ENCODE results near the gene SPARCL1.

Gene SPARCL1

DNA sequence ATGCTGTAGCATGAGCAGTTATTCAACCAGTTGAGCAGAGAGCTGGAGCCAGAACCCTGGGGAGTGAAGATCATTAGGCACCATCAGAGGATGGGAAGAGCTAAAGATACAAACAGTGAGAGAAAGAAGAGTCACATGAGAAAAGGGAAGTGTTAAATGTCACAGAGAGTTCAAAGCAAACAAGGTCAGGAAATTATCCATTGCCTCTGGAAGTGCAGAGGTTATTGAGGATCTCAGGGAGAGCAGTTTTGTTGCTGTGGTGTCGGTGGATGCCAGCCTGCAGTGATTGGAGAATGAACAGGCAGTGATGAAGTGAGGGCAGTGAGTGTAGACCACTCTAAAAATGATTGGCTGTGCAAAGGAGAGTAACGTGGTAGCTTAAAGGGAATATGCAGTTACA is 17.7 kb downstream of the SPARCL1 start:
- no peak overlapping the region for H3K4me3 ChIP-seq (ENCODE audit: low read depth, low read length)
- POLR2A ChIA-PET, result no interaction called here
- DNase-seq (ENCODE audit: low read depth, low spot score), result no peak
- CTCF ChIA-PET, result no interaction called here
- TF ChIP-seq, protein P1, sequence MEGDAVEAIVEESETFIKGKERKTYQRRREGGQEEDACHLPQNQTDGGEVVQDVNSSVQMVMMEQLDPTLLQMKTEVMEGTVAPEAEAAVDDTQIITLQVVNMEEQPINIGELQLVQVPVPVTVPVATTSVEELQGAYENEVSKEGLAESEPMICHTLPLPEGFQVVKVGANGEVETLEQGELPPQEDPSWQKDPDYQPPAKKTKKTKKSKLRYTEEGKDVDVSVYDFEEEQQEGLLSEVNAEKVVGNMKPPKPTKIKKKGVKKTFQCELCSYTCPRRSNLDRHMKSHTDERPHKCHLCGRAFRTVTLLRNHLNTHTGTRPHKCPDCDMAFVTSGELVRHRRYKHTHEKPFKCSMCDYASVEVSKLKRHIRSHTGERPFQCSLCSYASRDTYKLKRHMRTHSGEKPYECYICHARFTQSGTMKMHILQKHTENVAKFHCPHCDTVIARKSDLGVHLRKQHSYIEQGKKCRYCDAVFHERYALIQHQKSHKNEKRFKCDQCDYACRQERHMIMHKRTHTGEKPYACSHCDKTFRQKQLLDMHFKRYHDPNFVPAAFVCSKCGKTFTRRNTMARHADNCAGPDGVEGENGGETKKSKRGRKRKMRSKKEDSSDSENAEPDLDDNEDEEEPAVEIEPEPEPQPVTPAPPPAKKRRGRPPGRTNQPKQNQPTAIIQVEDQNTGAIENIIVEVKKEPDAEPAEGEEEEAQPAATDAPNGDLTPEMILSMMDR (IDR thresholded peaks at IDR 0.05; ENCODE audit: insufficient read depth, low read length, missing control alignments), result no peak

DNA sequence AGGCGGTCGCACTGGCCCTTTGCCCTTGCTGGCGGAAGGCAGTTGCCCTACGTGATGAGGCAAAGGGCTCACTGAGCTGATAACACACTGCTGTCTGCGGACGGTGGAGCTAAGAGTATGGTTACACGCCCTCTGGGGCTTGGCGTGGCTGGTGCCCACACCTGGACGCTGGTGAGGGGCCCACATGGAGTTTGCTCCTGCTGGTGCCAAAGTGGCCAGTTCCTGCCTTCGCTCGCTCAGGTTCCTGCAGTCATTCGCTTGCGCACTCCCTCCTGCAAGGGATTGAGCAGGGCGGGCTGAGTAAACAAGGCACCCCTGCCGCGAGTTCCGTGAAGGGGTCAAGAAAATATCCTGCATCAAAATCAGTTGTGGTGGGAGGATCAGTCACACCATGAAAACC is 18.4 kb downstream of the SPARCL1 start:
- DNase-seq (ENCODE audit: low read depth, low spot score), result no peak
- H3K4me3 ChIP-seq (ENCODE audit: low read depth, low read length), result no peak overlapping the region
- ChIA-PET CTCF (no interaction called here), POLR2A (no interaction called here)
- TF ChIP-seq, protein P1 (IDR thresholded peaks at IDR 0.05; ENCODE audit: insufficient read depth, low read length, missing control alignments), result no peak

DNA sequence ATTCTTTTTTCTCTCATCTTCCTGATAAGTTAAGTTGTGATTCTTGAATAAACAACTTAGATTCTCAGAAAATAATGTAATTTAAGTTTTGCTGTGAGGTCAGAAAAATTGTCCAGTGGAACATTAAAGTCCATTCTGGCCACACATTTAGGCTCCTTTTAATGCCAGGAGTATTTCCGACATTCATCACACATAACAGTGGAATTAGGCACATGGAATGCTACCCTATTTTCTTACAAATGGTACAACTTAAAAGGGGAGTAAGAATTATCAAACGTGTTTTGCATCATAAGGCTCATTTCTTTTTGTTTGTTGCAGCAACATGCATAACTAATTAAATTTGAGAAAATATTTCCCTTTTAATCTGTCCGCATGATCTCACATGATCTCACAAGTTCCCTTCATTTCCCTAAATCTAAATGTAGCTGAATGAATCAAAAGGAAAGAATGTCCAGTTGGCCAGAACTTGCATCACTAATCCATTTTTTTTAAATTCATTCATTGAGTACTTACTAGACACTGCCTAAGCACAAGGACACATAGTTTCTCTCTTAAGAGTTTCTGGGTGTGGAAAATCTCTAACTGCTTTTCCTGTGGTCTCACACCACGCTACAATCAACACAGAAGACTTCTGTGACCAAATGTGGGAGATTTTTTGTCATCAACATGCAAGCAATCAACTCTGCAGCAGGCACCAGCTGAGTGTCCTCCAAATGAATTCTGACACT is 22.0 kb downstream of the SPARCL1 start:
- no peak overlapping the region for H3K4me3 ChIP-seq (ENCODE audit: low read depth, low read length)
- CTCF ChIA-PET, result no interaction called here
- TF ChIP-seq, protein P1 (IDR thresholded peaks at IDR 0.05; ENCODE audit: insufficient read depth, low read length, missing control alignments), result no peak
- DNase-seq (ENCODE audit: low read depth, low spot score), result peak; percentile 67
- POLR2A ChIA-PET, result no interaction called here

DNA sequence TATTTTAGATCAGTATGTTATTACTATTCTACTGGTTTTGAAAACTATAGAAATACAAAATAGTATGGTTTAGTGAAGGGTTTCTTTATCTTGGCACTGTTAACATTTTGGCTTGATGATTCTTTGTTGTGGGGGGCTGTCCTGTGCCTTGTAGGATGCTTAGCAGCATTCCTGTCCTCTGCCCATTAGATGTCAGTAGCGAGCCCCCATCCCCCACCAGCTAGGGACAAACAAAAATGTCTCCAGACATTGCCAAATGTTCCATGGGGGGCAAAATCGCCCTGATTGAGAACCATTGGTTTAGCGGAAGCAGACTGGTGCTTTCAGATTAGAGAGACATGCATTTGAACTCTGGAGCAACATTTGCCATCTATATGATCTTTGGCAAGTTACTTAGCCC is 23.3 kb downstream of the SPARCL1 start:
- TF ChIP-seq, protein P1 (IDR thresholded peaks at IDR 0.05; ENCODE audit: insufficient read depth, low read length, missing control alignments), result no peak
- ChIA-PET CTCF (no interaction called here), POLR2A (no interaction called here)
- no peak for DNase-seq (ENCODE audit: low read depth, low spot score)
- H3K4me3 ChIP-seq (ENCODE audit: low read depth, low read length), result no peak overlapping the region

DNA sequence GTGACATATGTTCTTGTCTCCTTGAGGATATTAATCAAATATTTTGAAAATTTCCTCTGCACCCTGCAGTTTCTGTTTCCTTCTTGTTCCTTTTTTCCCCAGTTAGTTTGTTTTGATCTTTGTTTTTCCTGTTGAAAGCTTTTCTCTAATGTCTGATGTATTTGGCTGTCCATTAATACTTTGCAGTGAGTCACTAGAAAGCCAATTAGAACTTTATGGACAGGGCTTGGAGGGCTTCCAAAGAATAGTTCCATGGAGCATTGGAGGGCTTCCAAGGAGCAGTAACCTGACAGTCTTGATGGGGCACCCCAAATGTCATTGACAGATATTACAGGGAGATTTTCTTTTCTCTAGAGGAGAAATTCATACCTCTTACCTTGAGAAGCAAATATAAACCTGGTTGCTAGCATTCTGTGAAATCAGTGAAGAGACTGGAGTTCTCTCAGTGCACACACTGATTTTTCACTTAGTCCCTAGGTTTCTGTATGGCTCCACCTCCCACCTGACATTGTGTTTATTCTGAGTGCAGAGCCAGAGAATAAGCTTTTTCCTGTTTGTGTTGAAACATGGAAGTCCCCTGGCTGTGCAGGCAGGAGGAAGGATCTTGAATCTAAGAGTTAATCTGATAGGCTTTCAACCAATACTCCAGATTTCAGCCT is 26.5 kb downstream of the SPARCL1 start:
- H3K4me3 ChIP-seq (ENCODE audit: low read depth, low read length), result no peak overlapping the region
- CTCF ChIA-PET, result interaction anchor here (1.3 kb wide), 1 partner anchor 12 kb away, joined by 3 read pairs; no protein-coding TSS in a partner anchor
- TF ChIP-seq, protein P1 (IDR thresholded peaks at IDR 0.05; ENCODE audit: insufficient read depth, low read length, missing control alignments), result no peak
- DNase-seq (ENCODE audit: low read depth, low spot score), result no peak
- POLR2A ChIA-PET, result no interaction called here

DNA sequence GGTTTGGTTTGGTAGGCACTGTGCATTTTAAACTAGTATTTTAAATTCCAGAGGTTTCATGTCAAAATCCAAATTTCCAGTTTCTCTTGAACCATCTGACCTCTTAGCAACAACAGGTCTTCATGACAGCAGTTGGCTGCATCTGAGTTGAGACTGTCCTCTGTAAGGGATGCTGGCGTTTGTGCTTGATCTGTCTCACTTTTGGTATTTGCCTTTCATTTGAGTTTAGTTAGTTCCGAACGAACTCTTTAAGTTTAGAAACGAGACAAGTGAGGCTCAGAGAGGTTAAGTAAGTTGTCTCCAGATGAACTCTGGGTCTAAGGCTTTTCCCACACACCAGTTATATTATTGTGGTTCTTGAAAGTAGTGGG is 29.1 kb downstream of the SPARCL1 start:
- ChIA-PET CTCF (no interaction called here), POLR2A (no interaction called here)
- TF ChIP-seq, protein P1 (IDR thresholded peaks at IDR 0.05; ENCODE audit: insufficient read depth, low read length, missing control alignments), result no peak
- no peak for DNase-seq (ENCODE audit: low read depth, low spot score)
- H3K4me3 ChIP-seq (ENCODE audit: low read depth, low read length), result no peak overlapping the region
